HK-2 (cell line): ENCODE data around the gene BOC.
A peak's percentile ranks its signal among the peaks of the same experiment; 100 is the strongest.

Experiments
- DNase-seq: peaks from one replicate; pipeline ENCODE4 v3.0.0-alpha.2; 2018; ENCODE audit not compliant: unreplicated experiment

Gene BOC

GRCh38 chr3:113286524-113286923, 75.2 kb downstream of the BOC start:
- no peak for DNase-seq

DNA sequence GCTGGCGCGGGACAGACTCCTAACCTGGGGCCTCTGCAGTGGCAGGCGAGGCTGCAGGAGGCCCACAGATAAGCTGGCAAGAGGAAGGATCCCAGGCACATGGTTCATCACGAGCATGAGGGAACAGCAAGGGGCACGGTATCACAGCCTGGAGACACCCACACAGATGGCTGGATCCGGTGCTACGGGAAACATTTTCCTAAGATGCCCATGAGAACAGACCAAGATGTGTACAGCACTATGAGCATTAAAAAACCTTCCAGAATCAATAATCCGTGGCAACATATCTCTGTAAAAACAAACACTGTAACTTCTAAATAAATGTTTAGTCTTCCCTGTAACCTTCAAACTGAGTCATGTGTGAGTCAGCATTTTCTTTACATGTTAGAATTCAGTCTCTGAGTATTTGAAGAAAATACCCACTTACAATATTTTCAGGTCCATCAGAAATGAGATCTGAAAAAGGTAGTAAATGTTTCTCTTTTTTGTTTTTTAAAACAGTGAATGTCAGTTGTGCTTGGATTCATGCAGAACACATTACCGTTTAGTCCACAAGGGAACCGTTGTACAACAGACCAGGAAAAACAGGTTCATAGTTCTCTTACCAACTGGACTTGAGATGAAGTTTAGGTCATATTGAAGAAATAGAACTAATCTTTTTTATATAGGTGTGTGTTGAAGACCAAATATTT, 75.9 kb downstream of the BOC start:
- DNase-seq = peak; percentile 53

DNA sequence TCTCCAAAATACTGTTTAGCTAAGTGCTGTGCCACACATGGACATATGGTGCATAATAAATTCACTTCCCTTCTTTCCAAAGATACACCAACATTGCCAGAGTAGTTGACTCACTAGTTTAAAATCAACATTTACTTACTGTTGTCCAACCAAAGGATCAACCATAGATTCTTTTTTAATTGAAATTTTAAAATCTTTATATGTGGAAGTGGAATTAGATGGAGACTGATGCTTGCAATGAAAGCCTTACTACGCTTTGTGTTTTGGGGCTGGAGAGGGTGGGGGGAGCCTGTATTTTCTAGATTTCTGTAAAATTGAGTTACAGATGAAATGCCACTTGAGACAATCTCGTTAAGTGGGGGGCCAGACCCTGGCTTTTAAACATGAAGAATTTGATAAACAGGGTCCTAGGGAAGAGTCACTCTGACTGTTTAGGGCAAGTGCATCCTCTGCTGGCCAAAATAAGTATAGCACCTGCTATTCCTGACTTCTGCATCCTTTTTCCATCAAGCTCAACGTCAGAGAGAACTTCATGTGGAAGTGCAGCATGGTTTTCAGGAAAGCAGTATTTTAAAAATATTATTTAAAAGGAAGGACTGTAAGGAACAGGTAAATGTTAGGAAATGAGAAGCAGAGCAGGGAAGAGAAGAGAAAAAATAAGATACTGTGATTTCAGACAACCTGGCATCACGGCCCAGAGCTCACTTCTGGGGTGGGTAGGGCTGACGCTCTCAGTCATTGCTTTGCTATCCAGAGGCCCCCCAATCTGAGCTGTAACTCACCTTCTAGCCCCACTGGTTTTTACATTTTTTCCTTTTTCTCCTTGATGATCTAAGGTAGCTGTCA, 76.7 kb downstream of the BOC start:
- peak; percentile 47 for DNase-seq

DNA sequence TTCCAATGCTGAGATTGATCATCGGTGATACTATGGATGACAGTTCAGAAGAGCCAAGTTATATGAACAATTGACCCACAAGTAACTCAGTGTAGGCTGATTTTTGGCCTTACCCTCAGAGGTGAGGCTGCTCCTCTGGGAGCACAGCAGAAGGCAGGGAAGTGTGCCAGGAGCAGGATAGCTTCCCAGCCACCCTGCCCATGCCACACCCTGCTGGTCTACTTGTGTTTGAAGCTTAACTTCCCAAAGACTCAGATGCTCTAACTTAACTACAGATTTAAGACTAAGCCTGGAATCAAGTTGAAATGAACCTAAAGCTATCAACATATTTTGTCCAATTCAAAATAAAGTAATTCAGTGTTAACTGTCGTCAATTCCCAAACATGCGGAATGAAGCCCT, 77.5 kb downstream of the BOC start:
- DNase-seq = no peak

DNA sequence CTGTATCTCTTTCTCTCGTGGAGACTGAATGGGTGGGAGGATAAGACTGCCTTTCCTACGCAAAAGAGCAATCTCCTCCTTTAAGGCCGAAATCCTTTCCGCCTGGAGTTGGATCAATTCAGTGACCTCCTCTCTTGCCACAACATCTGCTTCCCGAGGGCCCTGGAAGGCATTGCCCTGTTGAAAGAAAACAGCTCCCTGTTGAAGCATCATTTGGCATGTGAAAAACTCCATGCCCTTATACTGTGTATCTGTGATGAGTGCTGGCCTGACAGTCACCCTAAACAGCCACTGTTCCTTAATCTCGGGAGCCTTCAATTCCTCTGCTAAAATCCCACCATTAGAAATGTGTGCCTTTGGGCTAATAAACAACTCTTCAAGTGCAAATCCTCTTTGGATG, 80.2 kb downstream of the BOC start:
- DNase-seq = no peak

GRCh38 chr3:113292933-113293332, 81.6 kb downstream of the BOC start:
- DNase-seq = no peak

DNA sequence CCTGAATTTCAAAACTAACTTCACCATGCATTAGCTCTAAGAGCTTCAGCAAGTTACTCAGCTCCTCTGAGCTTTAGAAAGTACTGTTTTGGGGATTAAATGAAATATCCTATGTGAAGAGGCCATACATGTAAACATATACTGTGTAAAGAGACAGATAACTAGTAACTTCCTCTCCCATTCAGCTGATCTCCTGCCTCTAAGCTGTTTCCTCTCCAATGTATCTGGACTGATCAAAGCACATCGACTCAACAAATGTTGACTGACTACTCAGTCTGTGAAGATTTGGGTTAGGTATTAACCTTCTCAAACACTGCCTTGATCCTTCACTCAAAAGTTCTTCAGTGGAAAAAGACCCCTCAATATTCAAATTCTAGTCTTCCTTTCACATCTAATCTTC, 82.0 kb downstream of the BOC start:
- no peak for DNase-seq

- no peak for DNase-seq
Observed at GRCh38 chr3:113295463-113295862, 84.1 kb downstream of the BOC start.

DNA sequence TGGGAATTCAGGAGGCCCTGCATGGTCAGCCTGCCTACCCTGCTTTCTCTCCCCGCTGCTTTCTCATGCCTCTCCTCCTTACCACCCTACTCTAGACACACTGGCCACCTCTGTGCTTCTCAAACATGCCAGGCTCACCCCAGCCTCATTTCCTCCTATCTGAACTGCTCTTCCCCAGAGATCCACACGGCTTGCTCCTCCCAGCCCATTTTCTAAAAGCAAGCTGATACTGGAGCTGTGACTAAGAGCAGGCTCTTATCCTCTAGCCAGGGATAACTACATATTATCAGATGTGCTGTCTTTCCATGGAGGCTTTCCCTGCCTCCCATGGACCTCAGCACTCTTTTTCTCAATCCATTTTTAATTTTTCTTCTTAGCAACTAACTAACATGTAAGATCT, 85.9 kb downstream of the BOC start:
- DNase-seq = no peak

GRCh38 chr3:113297841-113298240, 86.5 kb downstream of the BOC start:
- no peak for DNase-seq

- DNase-seq = no peak
Observed at GRCh38 chr3:113300596-113300995, 89.2 kb downstream of the BOC start.

- DNase-seq = no peak
Observed at GRCh38 chr3:113304102-113304501, 92.7 kb downstream of the BOC start.

DNA sequence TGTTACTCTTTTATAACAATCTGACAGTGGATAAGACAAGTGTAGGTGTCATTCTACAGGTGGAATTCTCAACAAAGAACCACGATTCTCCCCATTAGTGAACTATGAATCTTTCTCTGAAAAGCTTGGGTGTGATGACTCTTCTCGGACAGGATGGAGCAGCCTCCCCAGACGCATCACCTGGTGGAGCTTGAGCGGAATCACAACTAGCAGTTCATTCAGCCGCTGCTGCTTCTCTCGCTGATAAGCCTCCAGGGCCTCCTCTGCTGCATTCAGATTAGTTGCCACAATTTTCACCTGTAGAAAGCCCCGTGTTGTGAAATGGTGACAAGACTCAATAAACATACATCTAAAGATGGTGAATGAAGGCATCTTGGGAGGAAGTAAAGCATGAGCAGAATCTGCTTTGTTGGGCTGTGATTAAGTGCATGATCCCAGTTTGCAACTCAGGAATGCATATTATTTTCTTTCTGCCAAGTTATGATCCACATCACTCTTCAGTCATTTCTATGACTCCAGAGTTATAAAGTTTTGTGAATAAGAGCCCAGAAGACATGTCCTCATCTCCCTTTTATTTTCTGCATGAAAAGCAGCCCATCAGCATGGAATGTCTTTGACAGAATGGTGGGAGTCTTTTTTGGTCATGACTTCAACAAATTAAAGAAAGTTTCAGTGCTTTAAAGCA, 93.6 kb downstream of the BOC start:
- no peak for DNase-seq

DNA sequence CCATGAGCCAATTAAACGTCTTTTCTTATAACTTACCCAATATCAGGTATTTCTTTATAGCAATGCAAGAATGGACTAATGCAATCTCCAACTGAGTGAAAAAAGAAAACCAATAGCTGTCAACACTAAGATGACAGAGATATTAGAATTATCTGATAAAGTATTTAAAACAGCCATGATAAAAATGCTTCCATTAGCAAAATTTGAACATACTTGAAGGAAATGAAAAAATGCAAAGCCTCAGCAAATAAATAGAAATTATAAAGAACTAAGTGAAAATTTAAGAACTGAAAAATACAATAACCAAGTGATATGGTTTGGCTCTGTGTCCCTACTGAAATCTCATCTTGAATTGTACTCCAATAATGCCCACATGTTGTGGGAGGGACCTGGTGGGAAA, 99.6 kb downstream of the BOC start:
- no peak for DNase-seq

DNA sequence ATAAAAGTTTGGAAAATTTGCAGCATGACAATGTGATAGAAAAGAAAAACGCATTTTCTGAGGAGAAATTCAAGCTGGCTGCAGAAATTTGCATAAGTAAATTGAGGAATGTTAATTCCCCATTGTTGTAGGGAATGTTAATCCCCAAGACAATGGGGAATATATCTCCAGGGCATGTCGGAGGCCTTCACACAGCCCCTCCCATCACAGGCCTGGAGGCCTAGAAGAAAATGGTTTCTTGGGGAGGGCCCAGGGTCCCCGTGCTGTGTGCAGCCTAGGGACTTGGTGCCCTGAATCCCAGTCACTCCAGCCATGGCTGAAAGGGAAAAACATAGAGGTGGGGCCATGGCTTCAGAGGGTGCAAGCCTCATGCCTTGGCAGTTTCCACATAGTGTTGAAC, 101.1 kb downstream of the BOC start:
- DNase-seq = no peak

DNA sequence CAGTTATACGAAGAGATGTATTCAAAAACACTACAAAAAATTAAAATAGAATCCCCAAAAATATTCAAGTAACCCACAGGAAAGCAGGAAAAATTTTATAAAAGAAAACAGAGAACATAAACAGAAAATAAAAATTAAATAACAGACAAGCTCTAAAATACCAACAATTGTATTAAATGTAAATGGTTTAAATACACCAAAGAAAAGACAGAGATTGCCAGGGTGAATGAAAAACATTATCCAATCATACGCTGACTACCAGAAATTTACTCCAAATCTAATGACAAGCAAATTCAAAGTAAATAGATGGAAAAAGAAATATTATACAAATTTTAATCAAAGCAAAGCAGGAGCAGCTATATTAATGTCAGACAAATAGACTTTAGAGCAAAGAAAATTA, 103.6 kb downstream of the BOC start:
- no peak for DNase-seq

DNA sequence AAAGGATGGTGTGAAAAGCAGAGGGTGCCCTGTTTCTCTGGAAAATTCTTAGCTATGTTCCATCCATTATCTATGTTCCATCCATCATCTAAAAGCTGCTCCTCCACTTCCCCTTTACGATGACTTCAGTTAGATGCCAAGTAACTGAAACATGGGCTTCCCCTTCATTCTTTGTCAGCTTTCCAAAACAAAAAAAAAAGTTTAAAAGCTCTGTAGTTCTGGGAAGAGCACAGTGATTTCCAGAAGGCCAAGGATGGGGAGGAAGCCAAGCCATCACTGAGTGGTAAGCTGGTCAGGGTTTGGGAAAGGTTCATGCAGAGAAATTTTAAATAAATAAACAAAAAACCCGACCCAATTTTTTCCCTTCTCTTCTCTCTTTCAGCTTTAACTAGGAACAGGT, 118.4 kb downstream of the BOC start:
- DNase-seq = no peak

DNA sequence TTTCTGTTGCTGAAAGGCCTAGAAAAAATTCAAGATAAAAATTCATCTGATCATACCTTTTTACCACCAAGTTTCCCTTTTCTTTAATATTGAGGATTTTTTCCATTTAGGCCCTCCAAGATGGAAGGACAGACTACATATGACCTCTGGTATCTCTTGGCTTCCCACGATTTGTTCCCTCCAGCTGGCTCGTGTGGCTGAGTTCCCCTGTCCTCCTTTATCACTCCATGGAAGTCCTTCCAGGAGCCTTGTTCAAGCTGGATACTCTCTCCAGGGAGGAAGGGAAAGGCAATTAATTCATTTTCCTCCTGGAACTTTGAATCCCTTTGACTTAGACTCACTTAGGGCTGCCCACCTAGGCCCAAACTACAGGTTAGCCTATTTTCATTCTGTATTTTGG, 119.4 kb downstream of the BOC start:
- DNase-seq = no peak

- no peak for DNase-seq
Observed at GRCh38 chr3:113331187-113331586, 119.8 kb downstream of the BOC start.
